H9 (cell line): ENCODE data around the gene RNF183. TPM values are rescaled to one million over a fixed set of nuclear protein-coding genes. Genes with fewer than 3 reads are reported as not detected.

ENCODE experiments used
- DNase-seq: peaks from one replicate; pipeline ENCODE4 v3.0.0-alpha.2; 2017
- H2AFZ ChIP-seq: one replicate; pipeline ENCODE4 v1.6.1; 2013; ENCODE audit warnings: mild to moderate bottlenecking, low read length, control low read depth, moderate library complexity
- H2AK5ac ChIP-seq: 2 replicates; pipeline ENCODE4 v1.6.1; 2013; ENCODE audit warnings: low read length, control low read depth, mixed read lengths; ENCODE audit not compliant: insufficient read length
- H2BK120ac ChIP-seq: one replicate; pipeline ENCODE4 v1.6.1; 2013; ENCODE audit warnings: low read depth, mild to moderate bottlenecking, low read length, control low read depth, inconsistent platforms; ENCODE audit not compliant: poor library complexity, severe bottlenecking
- H2BK12ac ChIP-seq: 2 replicates; pipeline ENCODE4 v1.6.1; 2013; ENCODE audit warnings: low read length, control low read depth, mixed read lengths, low read depth; ENCODE audit not compliant: insufficient read length
- H2BK15ac ChIP-seq: 2 replicates; pipeline ENCODE4 v1.6.1; 2013; ENCODE audit warnings: low read depth, low read length, control low read depth
- H2BK20ac ChIP-seq: one replicate; pipeline ENCODE4 v1.6.1; 2013; ENCODE audit warnings: low read depth, mild to moderate bottlenecking, low read length, control low read depth, inconsistent platforms; ENCODE audit not compliant: poor library complexity, severe bottlenecking
- H2BK5ac ChIP-seq: 2 replicates; pipeline ENCODE4 v1.6.1; 2013; ENCODE audit warnings: low read length, control low read depth, mixed read lengths; ENCODE audit not compliant: insufficient read length
- H3K14ac ChIP-seq: 2 replicates; pipeline ENCODE4 v1.6.1; 2013; ENCODE audit warnings: low read length, control low read depth; ENCODE audit not compliant: insufficient read depth
- H3K18ac ChIP-seq: 2 replicates; pipeline ENCODE4 v1.6.1; 2013; ENCODE audit warnings: low read depth, mild to moderate bottlenecking, mixed read lengths, low read length, control low read depth; ENCODE audit not compliant: insufficient read length
- H3K23ac ChIP-seq: 2 replicates; pipeline ENCODE4 v1.6.1; 2013; ENCODE audit warnings: low read length, control low read depth, mixed read lengths, low read depth; ENCODE audit not compliant: insufficient read length
- H3K23me2 ChIP-seq: 2 replicates; pipeline ENCODE4 v1.6.1; 2013; ENCODE audit warnings: low read depth, mild to moderate bottlenecking, mixed read lengths, low read length, control low read depth; ENCODE audit not compliant: insufficient read length, poor library complexity, severe bottlenecking
- H3K27ac ChIP-seq: 2 replicates; pipeline ENCODE4 v1.5.1; 2013; ENCODE audit warnings: low read length, control low read depth, mixed read lengths, low read depth; ENCODE audit not compliant: insufficient read length
- H3K27me3 ChIP-seq: 2 replicates; pipeline ENCODE4 v1.6.1; 2013; ENCODE audit warnings: low read length, control low read depth, inconsistent platforms; ENCODE audit not compliant: insufficient read depth
- H3K4ac ChIP-seq: 2 replicates; pipeline ENCODE4 v1.6.1; 2013; ENCODE audit warnings: low read depth, mild to moderate bottlenecking, control low read depth, inconsistent platforms, low read length, moderate library complexity
- H3K4me1 ChIP-seq: 2 replicates; pipeline ENCODE4 v1.6.1; 2013; ENCODE audit warnings: low read length, control low read depth, inconsistent platforms; ENCODE audit not compliant: insufficient read depth
- H3K4me2 ChIP-seq: 2 replicates; pipeline ENCODE4 v1.6.1; 2013; ENCODE audit warnings: low read length, control low read depth, mixed read lengths; ENCODE audit not compliant: insufficient read length, insufficient read depth
- H3K56ac ChIP-seq: 2 replicates; pipeline ENCODE4 v1.6.1; 2013; ENCODE audit warnings: low read depth, mild to moderate bottlenecking, mixed read lengths, low read length, control low read depth; ENCODE audit not compliant: insufficient read length
- H3K79me1 ChIP-seq: 2 replicates; pipeline ENCODE4 v1.6.1; 2013; ENCODE audit warnings: low read depth, mild to moderate bottlenecking, moderate library complexity, low read length, control low read depth, inconsistent platforms; ENCODE audit not compliant: insufficient read depth, poor library complexity, severe bottlenecking
- H3K79me2 ChIP-seq: 2 replicates; pipeline ENCODE4 v1.6.1; 2013; ENCODE audit warnings: low read length, control low read depth, inconsistent platforms; ENCODE audit not compliant: insufficient read depth
- H3K9ac ChIP-seq: 2 replicates; pipeline ENCODE4 v1.6.1; 2013; ENCODE audit warnings: low read length, control low read depth, mixed read lengths; ENCODE audit not compliant: insufficient read length; ENCODE audit errors: extremely low read depth
- H3K9me3 ChIP-seq: one replicate; pipeline ENCODE4 v1.6.1; 2013; ENCODE audit warnings: low read depth, low read length, inconsistent platforms; ENCODE audit not compliant: control insufficient read depth
- H3T11ph ChIP-seq: one replicate; pipeline ENCODE4 v1.6.1; 2013; ENCODE audit warnings: mild to moderate bottlenecking, low read length, control low read depth, inconsistent platforms
- H4K20me1 ChIP-seq: one replicate; pipeline ENCODE4 v1.6.1; 2013; ENCODE audit not compliant: control insufficient read depth, insufficient read length, insufficient read depth
- H4K5ac ChIP-seq: 2 replicates; pipeline ENCODE4 v1.6.1; 2013; ENCODE audit warnings: low read depth, mild to moderate bottlenecking, mixed read lengths, low read length, control low read depth; ENCODE audit not compliant: insufficient read length
- H4K8ac ChIP-seq: replicated peaks from 2 replicates; pipeline ENCODE4 v1.6.1; 2013; ENCODE audit warnings: low read length, control low read depth, mixed read lengths, low read depth; ENCODE audit not compliant: insufficient read length
- H4K91ac ChIP-seq: 2 replicates; pipeline ENCODE4 v1.6.1; 2013; ENCODE audit warnings: low read depth, mild to moderate bottlenecking, moderate library complexity, mixed read lengths, low read length, control low read depth; ENCODE audit not compliant: insufficient read length
- H3K27ac Mint-ChIP-seq, 3 experiments: 2 replicates in 2 of 3; 3 replicates in 1 of 3; pipeline ENCODE4 v1.8.0; 2020 to 2021; ENCODE audit warnings: mixed read lengths in 3 of 3, mild to moderate bottlenecking in 1 of 3, moderate library complexity in 1 of 3
- H3K27me3 Mint-ChIP-seq: 2 replicates; pipeline ENCODE4 v1.8.0; 2021; ENCODE audit warnings: low read depth, mild to moderate bottlenecking, moderate library complexity, mixed read lengths
- H3K36me3 Mint-ChIP-seq, 3 experiments: 2 replicates in 2 of 3; 3 replicates in 1 of 3; pipeline ENCODE4 v1.8.0; 2020 to 2021; ENCODE audit warnings: low read depth in 3 of 3, mixed read lengths in 3 of 3; ENCODE audit not compliant: insufficient read depth in 1 of 3
- H3K4me1 Mint-ChIP-seq, 2 experiments: 2 replicates each; pipeline ENCODE4 v1.8.0; 2020; ENCODE audit warnings: mixed read lengths in 2 of 2
- H3K4me3 Mint-ChIP-seq, 2 experiments: 2 replicates in 1 of 2; 3 replicates in 1 of 2; pipeline ENCODE4 v1.8.0; 2020 to 2021; ENCODE audit warnings: mild to moderate bottlenecking in 2 of 2, mixed read lengths in 2 of 2, moderate library complexity in 1 of 2
- H3K9me3 Mint-ChIP-seq, 2 experiments: 2 replicates in 1 of 2; 3 replicates in 1 of 2; pipeline ENCODE4 v1.8.0; 2020; ENCODE audit warnings: mild to moderate bottlenecking in 2 of 2, mixed read lengths in 2 of 2, moderate library complexity in 1 of 2
- CTCF ChIP-seq: fragments of 200-600 bp; sonication (generic); conservative IDR thresholded peaks from 3 replicates; pipeline ENCODE4 v1.8.0; 2021; ENCODE audit warnings: antibody characterized with exemption, mild to moderate bottlenecking
- WGBS: extraction: QIAGEN DNeasy Blood & Tissue Kit; methylation state at CpG from one replicate; pipeline ENCODE4 v1.1.7; 2013; ENCODE audit warnings: missing lambda C conversion rate, low lambda C conversion rate, mixed read lengths; ENCODE audit not compliant: insufficient read length; ENCODE audit errors: extremely low coverage; 5-methylcytosine and 5-hydroxymethylcytosine counted together
- total RNA-seq: library from RNA; stranded (reverse); gene quantifications from 2 replicates; pipeline ENCODE4 v1.2.1, GENCODE V29; 2021

RNF183 gene
- total RNA-seq, 1 experiment from 2014 or later, result 0.33 TPM

- no peak overlapping the region for H4K91ac ChIP-seq
- no peak overlapping the region for H2BK15ac ChIP-seq
- no peak overlapping the region for H3K56ac ChIP-seq
- H2BK20ac ChIP-seq, result no peak overlapping the region
- H3K14ac ChIP-seq, result no peak overlapping the region
- H3K9ac ChIP-seq, result no peak overlapping the region
- H4K8ac ChIP-seq, result no peak overlapping the region
- no peak overlapping the region for H3K4me2 ChIP-seq
- H2BK5ac ChIP-seq, result no peak overlapping the region
- Mint-ChIP-seq H3K4me3 (no peak overlapping the region), H3K9me3 (no peaks in the 10 kb centered on the region), H3K27me3 (no peaks in the 10 kb centered on the region; the same call in none of the 2 replicates), H3K36me3 (peaks cover 0 to 2% (median 0%) of the 10 kb centered on the region in 3 experiments; a peak in 2 of 7 replicates), H3K4me1 (peaks cover 11 to 14% of the 10 kb centered on the region in 2 experiments), H3K27ac (peak overlapping the region in 1 of 3 experiments; percentile 59; a peak in 1 of 7 replicates)
- H3K4me1 ChIP-seq, result no peaks in the 10 kb centered on the region
- H2AK5ac ChIP-seq, result no peak overlapping the region
- no peak overlapping the region for H3K27ac ChIP-seq
- no peaks in the 10 kb centered on the region for H3K9me3 ChIP-seq
- no peak overlapping the region for H2AFZ ChIP-seq
- H2BK12ac ChIP-seq, result no peak overlapping the region
- no peaks in the 10 kb centered on the region for H3K79me1 ChIP-seq
- no peak for TF ChIP-seq CTCF
- no peaks in the 10 kb centered on the region for H3K27me3 ChIP-seq
- no peak overlapping the region for H3K4ac ChIP-seq
- H3K23ac ChIP-seq, result no peak overlapping the region
- H3K23me2 ChIP-seq, result no peaks in the 10 kb centered on the region
- H4K20me1 ChIP-seq, result no peaks in the 10 kb centered on the region
- H3K18ac ChIP-seq, result no peak overlapping the region
- no peak for DNase-seq
- WGBS, result no CpG with 5 or more reads among the region's 8 CpGs
- no peak overlapping the region for H3T11ph ChIP-seq
- H2BK120ac ChIP-seq, result no peak overlapping the region
- no peak overlapping the region for H4K5ac ChIP-seq
- no peaks in the 10 kb centered on the region for H3K79me2 ChIP-seq
Observed at GRCh38 chr9:113298311-113298710, 4.9 kb downstream of the RNF183 start.
